H7 (cell line): ENCODE data around the gene NCK2. TPM values are rescaled to one million over a fixed set of nuclear protein-coding genes. Genes with fewer than 3 reads are reported as not detected.

Source experiments
- DNase-seq: peaks from one replicate; pipeline ENCODE4 v3.0.0; 2012
- H3K27me3 ChIP-seq: 2 replicates; pipeline ENCODE4 v1.6.0; 2011; ENCODE audit warnings: mild to moderate bottlenecking, low read length; ENCODE audit not compliant: control insufficient read depth, insufficient read depth
- H3K36me3 ChIP-seq: replicated peaks from 2 replicates; pipeline ENCODE4 v1.5.1; 2011; ENCODE audit warnings: low read length; ENCODE audit not compliant: control insufficient read depth, insufficient read depth
- H3K4me3 ChIP-seq: 2 replicates; pipeline ENCODE4 v1.5.1; 2011; ENCODE audit warnings: low read depth, mild to moderate bottlenecking, control low read depth, low read length, moderate library complexity; ENCODE audit not compliant: insufficient read depth
- total RNA-seq: library from RNA; depleted of rRNA; stranded (reverse); fragments of >200 nt; shearing (Covaris generic); gene quantifications from 2 replicates; pipeline ENCODE4 v1.2.3, GENCODE V29; 2014

NCK2 gene
- total RNA-seq, 1 experiment from 2014 or later: 69.8 TPM

DNA sequence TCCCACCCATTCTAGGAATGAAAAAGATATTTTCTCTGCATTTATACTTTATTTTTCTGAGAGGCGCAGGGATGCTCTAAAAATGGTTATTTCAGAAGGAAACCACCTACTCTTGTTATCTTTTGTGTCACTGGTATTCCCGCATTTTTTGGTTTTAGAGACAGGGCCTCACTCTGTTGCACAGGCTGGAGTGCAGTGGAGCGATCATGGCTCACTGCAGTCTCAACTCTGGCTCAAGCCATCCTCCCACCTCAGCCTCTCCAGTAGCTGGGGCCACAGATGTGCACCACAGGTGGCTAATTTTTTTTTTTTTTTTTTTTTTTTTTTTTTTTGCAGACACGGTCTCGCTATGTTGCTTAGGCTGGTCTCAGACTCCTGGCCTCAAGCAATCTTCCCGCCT is 135.9 kb downstream of the NCK2 start:
- Histone ChIP-seq H3K27me3 (no peaks in the 10 kb centered on the region), H3K4me3 (no peak overlapping the region), H3K36me3 (no peaks in the 10 kb centered on the region)
- no peak for DNase-seq

DNA sequence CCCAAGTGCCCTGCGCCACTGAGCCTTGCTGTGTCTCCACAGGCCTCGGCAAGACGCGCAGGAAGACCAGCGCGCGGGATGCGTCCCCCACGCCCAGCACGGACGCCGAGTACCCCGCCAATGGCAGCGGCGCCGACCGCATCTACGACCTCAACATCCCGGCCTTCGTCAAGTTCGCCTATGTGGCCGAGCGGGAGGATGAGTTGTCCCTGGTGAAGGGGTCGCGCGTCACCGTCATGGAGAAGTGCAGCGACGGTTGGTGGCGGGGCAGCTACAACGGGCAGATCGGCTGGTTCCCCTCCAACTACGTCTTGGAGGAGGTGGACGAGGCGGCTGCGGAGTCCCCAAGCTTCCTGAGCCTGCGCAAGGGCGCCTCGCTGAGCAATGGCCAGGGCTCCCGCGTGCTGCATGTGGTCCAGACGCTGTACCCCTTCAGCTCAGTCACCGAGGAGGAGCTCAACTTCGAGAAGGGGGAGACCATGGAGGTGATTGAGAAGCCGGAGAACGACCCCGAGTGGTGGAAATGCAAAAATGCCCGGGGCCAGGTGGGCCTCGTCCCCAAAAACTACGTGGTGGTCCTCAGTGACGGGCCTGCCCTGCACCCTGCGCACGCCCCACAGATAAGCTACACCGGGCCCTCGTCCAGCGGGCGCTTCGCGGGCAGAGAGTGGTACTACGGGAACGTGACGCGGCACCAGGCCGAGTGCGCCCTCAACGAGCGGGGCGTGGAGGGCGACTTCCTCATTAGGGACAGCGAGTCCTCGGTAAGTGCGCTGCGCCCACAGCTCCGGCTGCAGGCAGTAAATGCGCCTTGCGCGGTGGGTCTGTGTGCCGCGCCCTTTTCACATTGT is 136.8 kb downstream of the NCK2 start:
- DNase-seq: no peak
- H3K4me3 ChIP-seq: no peak overlapping the region

DNA sequence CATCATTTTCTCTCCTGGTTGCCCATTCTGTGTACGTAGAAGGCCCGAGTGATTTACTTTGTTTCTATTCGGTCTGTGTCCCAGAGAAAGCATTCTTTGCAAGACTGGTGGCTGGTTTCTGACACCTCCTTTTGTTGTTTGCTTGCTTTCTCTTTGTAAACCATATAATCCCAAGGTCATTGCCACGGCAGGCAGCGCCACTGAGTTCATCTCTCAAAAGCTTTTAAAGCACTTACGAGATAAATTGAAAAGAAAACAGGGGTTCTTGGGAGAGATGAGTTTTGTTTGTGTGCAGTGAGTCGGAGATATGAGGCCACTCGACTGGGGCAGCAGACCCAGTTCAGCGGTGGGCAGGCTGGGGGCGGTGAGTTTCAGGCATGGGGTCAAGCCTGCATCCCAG is 137.6 kb downstream of the NCK2 start:
- Histone ChIP-seq H3K4me3 (no peak overlapping the region), H3K27me3 (no peaks in the 10 kb centered on the region), H3K36me3 (no peaks in the 10 kb centered on the region)
- DNase-seq: no peak

More for the DNA sequence above, 136.8 kb downstream of the NCK2 start:
- H3K27me3 ChIP-seq: no peaks in the 10 kb centered on the region
- no peaks in the 10 kb centered on the region for H3K36me3 ChIP-seq

DNA sequence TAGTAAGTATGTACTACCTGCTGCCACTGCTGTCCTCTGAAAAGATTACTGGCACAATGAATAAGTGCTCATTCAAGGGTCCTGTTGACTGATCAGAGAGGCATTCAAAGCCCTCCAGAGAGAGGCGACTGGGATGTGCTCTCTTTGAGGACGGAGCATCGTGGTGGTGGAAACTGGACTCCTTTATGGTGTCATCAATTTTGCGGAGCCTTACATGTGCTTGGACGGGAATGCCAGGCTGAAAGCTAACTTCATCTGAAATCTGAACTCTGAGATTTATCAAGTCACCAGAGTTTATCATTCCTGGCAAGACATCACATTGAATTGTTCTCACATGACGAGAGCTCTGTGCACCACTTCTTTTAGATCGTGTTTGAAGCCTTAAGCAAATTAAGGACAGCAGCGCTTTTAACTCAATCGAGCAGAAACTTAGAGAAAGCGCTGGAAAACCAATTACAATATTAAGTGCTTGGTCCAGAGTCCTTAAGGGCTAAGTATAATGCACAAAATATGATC is 138.3 kb downstream of the NCK2 start:
- no peaks in the 10 kb centered on the region for H3K27me3 ChIP-seq
- no peak for DNase-seq
- H3K4me3 ChIP-seq: no peak overlapping the region
- H3K36me3 ChIP-seq: no peaks in the 10 kb centered on the region

DNA sequence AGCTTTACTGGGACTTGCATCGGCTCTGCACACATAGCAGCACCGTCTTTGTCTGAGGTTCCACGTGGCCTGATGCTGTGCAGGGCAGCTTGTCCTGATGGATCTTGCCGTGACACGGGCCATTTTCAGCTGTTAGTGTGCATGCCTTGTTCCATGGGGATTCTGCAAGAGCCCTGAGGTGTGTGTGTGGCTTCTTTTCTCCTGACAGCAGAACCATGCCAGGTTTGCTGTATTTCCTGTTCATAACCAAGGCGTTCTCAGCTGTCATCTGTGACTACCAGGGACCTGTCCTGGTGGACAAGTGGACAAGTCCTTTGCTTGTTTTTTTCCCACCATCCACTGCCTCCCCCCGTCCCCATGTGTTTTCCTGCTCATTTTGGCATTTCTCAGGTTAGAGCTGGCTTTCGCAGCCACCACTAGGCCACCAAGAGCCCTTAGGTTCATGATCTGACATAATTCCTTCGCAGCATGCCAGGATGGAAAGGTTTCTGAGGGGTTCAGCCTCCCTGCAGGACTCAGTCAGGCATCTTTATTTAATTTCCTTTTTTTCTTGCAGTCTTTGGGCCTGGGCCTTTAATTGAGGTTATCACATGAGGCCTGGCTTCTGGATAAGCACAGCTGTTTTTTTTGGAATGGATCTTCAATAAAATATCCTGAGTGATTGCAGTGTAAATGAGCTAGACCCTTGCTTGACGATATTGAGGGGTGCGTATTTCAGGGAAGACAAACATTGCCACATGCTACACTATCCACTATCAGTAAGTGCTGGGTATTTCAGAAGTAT is 139.4 kb downstream of the NCK2 start:
- H3K36me3 ChIP-seq: no peaks in the 10 kb centered on the region; the same call in 1 of the 2 replicates
- DNase-seq: no peak
- H3K27me3 ChIP-seq: no peaks in the 10 kb centered on the region
- H3K4me3 ChIP-seq: no peak overlapping the region

DNA sequence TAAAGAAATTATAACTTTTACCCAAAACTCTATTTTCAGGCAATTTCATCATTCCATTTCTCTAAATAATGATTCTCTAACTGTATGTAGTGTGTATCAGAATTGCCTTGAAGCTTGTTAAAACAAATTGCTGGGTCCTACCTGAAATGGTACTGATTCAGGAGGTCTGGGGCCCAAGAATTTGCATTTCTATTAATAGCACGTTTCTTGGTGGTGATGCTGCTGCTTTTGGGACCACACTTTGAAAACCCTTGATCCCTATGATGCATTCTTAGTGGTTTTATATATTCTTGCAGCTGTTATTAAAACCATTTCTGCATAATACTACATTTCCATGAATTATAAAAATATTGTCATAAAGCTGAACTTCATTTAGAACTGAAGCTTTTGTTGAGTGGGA is 140.7 kb downstream of the NCK2 start:
- no peaks in the 10 kb centered on the region for H3K27me3 ChIP-seq
- no peak for DNase-seq
- H3K4me3 ChIP-seq: no peak overlapping the region
- no peaks in the 10 kb centered on the region; the same call in 1 of the 2 replicates for H3K36me3 ChIP-seq

DNA sequence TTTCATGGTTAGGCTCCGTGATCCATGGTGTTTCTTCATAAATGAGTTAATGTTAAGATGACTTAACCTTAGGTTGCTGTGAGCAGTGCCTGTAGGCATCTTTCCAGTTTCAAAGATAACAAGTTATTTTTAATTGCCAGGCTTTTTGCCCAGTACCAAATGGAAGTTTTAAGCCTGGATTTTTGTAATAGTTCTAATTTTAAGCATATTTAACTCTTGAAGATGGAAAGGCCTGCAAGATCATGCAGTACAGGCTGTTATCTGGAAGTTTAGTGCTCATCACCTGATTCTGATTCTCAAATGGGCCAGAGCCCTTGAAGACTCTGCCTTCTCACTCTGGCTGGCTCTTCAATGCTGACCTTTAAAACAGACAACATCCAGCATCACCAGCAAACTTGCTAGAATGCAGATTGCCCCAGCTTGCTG is 141.3 kb downstream of the NCK2 start:
- Histone ChIP-seq H3K27me3 (no peaks in the 10 kb centered on the region), H3K36me3 (no peaks in the 10 kb centered on the region; the same call in 1 of the 2 replicates), H3K4me3 (no peak overlapping the region)
- no peak for DNase-seq

DNA sequence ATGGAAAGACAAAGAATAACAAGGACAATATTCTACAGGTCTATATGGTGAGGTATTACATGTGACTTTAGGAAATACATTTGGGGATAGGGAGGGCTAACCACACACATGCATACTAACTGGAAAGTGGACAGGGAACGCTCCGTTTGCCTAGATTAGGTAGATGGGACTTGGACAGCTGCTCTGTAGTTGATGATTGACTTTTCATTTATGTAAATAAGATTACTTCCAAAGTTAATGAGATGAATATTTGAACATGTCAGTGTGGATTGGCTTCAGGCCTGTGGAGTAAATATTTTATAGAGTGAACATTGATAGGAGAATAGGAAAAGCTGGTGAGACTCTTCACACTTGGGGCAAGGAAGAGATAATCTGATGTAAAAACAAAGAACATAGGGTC is 142.0 kb downstream of the NCK2 start:
- H3K4me3 ChIP-seq: no peak overlapping the region
- H3K27me3 ChIP-seq: no peaks in the 10 kb centered on the region
- no peak for DNase-seq

DNA sequence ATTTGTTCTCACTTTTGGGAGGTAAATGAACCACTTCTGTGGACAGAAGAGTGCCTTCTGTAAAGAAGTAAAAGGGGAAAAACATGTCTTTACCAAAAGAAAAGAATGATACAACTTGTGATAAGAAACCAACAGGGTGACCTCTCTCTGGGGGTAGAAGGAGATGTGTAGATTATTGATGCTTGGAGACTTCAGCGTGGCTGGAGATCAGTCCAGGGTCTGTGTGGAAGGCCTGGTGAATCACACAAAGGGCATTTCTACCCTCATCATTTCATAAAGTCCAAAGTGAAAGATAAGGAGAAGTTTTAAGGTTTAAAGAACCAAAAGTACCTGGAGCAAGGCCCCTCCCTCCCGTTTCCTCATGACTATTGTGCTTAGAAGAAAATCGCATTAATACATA is 142.5 kb downstream of the NCK2 start:
- no peak for DNase-seq
- H3K27me3 ChIP-seq: no peaks in the 10 kb centered on the region
- no peaks in the 10 kb centered on the region; the same call in 1 of the 2 replicates for H3K36me3 ChIP-seq
- H3K4me3 ChIP-seq: no peak overlapping the region

More for the DNA sequence above, 142.0 kb downstream of the NCK2 start:
- no peaks in the 10 kb centered on the region; the same call in 1 of the 2 replicates for H3K36me3 ChIP-seq

DNA sequence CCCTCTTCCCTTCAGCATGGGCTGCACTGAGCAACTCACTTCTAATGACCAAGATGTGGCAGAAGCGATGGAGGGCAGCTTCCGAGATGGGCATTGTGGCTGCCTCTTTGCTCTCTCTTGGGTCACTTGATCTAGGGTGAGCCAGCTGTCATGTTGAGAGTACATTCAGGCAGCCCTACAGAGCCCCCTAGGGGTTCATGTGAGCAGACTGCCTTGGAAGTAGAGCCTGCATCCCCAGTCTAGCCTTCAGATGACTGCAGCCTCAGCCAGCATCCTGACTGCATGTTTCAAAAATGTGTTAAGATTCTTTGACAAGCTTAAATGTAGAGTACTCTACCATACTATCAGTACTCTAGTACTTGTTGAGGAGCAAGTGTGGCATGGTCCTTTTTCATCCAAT is 143.9 kb downstream of the NCK2 start:
- DNase-seq: no peak
- Histone ChIP-seq H3K27me3 (no peaks in the 10 kb centered on the region), H3K4me3 (no peak overlapping the region), H3K36me3 (no peaks in the 10 kb centered on the region; the same call in 1 of the 2 replicates)

DNA sequence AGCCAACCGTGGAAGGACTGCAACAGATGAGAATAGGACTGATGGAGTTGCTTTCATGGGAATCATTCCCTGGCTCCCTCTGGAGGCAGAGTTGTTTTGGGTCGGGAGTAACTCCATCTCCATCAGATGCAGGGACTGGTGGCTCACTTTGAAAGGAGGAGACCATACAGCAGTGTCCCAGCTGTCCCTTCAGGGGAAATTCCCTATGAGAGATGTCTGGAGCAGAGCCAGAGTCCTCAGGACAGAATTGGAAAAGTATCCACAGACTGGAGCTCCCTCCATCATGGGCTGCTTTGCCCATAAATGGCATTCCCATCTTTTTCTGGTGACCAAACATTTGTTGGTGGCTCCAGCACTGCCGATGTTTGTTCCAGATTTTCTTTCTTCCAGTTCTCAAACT is 144.3 kb downstream of the NCK2 start:
- no peak overlapping the region for H3K4me3 ChIP-seq
- no peak for DNase-seq

DNA sequence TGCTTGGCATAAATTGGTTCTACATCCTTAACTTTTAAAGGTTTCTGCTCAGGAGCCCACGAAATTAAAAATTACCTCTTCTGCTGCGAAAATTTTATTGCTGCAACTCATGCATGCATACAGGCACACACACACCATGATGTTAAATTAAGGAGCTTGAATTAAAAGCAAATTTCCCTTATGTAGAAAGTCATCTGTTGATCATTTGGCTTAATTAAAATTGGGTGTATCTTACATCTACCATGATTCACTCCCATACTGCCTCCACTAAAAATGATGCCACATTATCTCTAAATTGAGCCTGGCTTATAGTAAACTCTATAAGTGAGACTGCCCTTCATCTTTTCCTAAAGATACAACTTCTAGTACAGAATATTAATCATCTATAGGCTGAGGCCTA is 145.4 kb downstream of the NCK2 start:
- Histone ChIP-seq H3K4me3 (no peak overlapping the region), H3K36me3 (no peaks in the 10 kb centered on the region; the same call in 1 of the 2 replicates)

More for the DNA sequence above, 144.3 kb downstream of the NCK2 start:
- Histone ChIP-seq H3K36me3 (no peaks in the 10 kb centered on the region; the same call in 1 of the 2 replicates), H3K27me3 (no peaks in the 10 kb centered on the region)

DNA sequence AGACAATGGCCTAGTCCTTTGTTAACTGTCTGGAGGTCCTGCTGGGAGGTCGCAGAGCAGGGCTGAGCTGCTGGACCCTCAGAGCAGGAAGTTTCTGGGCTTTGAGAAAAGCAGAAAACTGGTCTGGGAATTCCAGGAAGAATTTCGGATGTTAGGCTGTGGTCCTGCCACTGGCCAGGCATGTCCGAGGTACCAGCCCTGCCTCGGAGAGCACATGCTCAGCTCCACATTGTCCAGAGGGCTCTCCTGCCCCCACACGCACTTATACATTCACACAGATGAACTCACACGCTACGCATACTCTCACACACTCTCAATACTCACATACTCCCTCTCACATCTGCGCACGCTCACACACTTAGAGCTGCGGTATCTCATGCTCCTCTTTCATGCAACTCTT is 146.1 kb downstream of the NCK2 start:
- DNase-seq: no peak
- Histone ChIP-seq H3K36me3 (no peaks in the 10 kb centered on the region; the same call in 1 of the 2 replicates), H3K27me3 (no peaks in the 10 kb centered on the region), H3K4me3 (no peak overlapping the region)

More for the DNA sequence above, 145.4 kb downstream of the NCK2 start:
- DNase-seq: no peak
- no peaks in the 10 kb centered on the region for H3K27me3 ChIP-seq

DNA sequence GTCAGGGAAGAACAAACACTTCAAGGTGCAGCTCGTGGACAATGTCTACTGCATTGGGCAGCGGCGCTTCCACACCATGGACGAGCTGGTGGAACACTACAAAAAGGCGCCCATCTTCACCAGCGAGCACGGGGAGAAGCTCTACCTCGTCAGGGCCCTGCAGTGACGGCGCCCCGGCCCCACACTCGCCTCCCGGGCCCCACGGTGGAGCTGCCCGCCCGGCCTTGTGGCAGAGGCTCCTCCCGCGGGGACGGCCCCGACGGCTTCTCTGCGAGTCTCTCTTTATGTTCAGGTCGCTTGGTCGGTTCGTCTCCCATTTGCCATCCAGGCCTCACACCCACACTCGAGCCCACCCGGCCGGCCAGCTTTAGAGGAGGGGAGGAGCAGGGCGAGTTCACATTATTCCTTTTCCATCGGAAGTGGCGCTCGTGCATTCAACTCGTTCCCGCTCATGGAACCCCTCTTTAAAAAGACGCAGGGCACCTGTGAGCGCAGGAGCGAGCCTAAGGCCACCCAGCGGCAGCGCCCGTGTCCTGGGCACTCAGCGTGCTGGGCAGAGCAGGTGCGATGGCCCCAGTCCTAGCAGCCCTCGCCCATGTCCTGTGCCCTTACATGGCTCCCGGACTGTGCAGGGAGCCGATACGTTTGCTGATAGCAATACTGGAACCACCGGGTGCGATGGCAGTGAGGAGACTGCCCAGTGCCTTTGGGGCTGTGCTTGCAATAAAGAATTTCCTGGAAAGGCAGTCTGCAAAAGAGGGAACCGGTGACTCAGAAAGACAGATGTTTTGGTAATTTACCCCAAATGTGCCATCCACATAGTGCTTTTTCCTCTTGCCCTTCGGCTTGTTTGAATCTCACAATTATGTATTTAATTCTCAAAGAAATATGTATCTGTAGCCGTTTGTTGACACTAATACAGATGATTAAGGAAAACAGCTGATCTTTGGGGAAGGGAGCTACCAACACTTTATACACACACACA is 148.6 kb downstream of the NCK2 start:
- Histone ChIP-seq H3K27me3 (no peaks in the 10 kb centered on the region), H3K4me3 (no peak overlapping the region), H3K36me3 (no peaks in the 10 kb centered on the region; the same call in 1 of the 2 replicates)
- no peak for DNase-seq
